Measurements from ENCODE around the gene KIRREL3. TPM values are rescaled to one million over a fixed set of nuclear protein-coding genes. Genes with fewer than 3 reads are reported as not detected.

The KIRREL3 gene
- total RNA-seq, 1 donor from 2014 or later: 0.26 TPM

GRCh38 chr11:126518972-126519690, 481.4 kb downstream of the KIRREL3 start:
- no peak overlapping the region for H3K27ac Mint-ChIP-seq
- no peak overlapping the region for H3K4me3 Mint-ChIP-seq (ENCODE audit: low read depth)
- TF ChIP-seq CTCF (IDR thresholded peaks at IDR 0.05; ENCODE audit: unreplicated experiment): no peak
- H3K4me1 Mint-ChIP-seq (ENCODE audit: low read depth): peaks cover 4% of the 10 kb centered on the region
- H3K36me3 Mint-ChIP-seq (ENCODE audit: insufficient read depth): no peaks in the 10 kb centered on the region
- no peak for DNase-seq (ENCODE audit: low spot score, unreplicated experiment)
- H3K27me3 Mint-ChIP-seq: peaks cover 54% of the 10 kb centered on the region
- no peaks in the 10 kb centered on the region for H3K9me3 Mint-ChIP-seq (ENCODE audit: low read depth)

- Mint-ChIP-seq H3K4me1 (ENCODE audit: low read depth) (peaks cover 8% of the 10 kb centered on the region), H3K4me3 (ENCODE audit: low read depth) (no peak overlapping the region), H3K27ac (no peak overlapping the region), H3K36me3 (ENCODE audit: insufficient read depth) (no peaks in the 10 kb centered on the region), H3K27me3 (peaks cover 47% of the 10 kb centered on the region), H3K9me3 (ENCODE audit: low read depth) (no peaks in the 10 kb centered on the region)
- DNase-seq (ENCODE audit: low spot score, unreplicated experiment): no peak
- TF ChIP-seq CTCF (IDR thresholded peaks at IDR 0.05; ENCODE audit: unreplicated experiment): no peak
Measured at GRCh38 chr11:126518071-126518971, 482.2 kb downstream of the KIRREL3 start.

- peaks cover 8% of the 10 kb centered on the region for H3K4me1 Mint-ChIP-seq (ENCODE audit: low read depth)
- H3K36me3 Mint-ChIP-seq (ENCODE audit: insufficient read depth): no peaks in the 10 kb centered on the region
- no peak overlapping the region for H3K27ac Mint-ChIP-seq
- no peak for TF ChIP-seq CTCF (IDR thresholded peaks at IDR 0.05; ENCODE audit: unreplicated experiment)
- DNase-seq (ENCODE audit: low spot score, unreplicated experiment): no peak
- no peaks in the 10 kb centered on the region for H3K9me3 Mint-ChIP-seq (ENCODE audit: low read depth)
- no peak overlapping the region for H3K4me3 Mint-ChIP-seq (ENCODE audit: low read depth)
- peaks cover 52% of the 10 kb centered on the region for H3K27me3 Mint-ChIP-seq
Measured at GRCh38 chr11:126515501-126515900, 485.1 kb downstream of the KIRREL3 start.

- Mint-ChIP-seq H3K4me3 (ENCODE audit: low read depth) (no peak overlapping the region), H3K4me1 (ENCODE audit: low read depth) (peaks cover 8% of the 10 kb centered on the region), H3K36me3 (ENCODE audit: insufficient read depth) (no peaks in the 10 kb centered on the region), H3K27me3 (peaks cover 49% of the 10 kb centered on the region), H3K27ac (peak overlapping the region; percentile 2), H3K9me3 (ENCODE audit: low read depth) (no peaks in the 10 kb centered on the region)
- TF ChIP-seq CTCF (IDR thresholded peaks at IDR 0.05; ENCODE audit: unreplicated experiment): no peak
- DNase-seq (ENCODE audit: low spot score, unreplicated experiment): no peak
Measured at GRCh38 chr11:126514061-126514693, 486.4 kb downstream of the KIRREL3 start.

Measured in progenitor cell of endocrine pancreas (in vitro differentiated cells).